Gastroesophageal sphincter (tissue), 3 donors: ENCODE results near the gene QPRT.
"Not testable (repeated sequence)": the region's sequence is repeated elsewhere in the genome, so short reads cannot be mapped to it uniquely, and the experiment has no call there.

Experiments used
- EP300 ChIP-seq: sonication (generic); formaldehyde crosslinking; IDR thresholded peaks from one replicate; pipeline ENCODE4 v1.6.1; 2017; ENCODE audit warnings: antibody characterized with exemption, mild to moderate bottlenecking
- POLR2A ChIP-seq, 2 donors: fragments of 450-650 bp; IDR thresholded peaks; one replicate each; pipeline ENCODE4 v1.6.1; 2017; ENCODE audit warnings: antibody characterized with exemption in 2 of 2, mild to moderate bottlenecking in 2 of 2, moderate library complexity in 1 of 2
- TF ChIP-seq, protein P1 (sequence below), 4 experiments: fragments of 200-600 bp in 2 of 4; fragments of 450-650 bp in 2 of 4; sonication (generic) in 1 of 4; IDR thresholded peaks; one replicate each; pipeline ENCODE4 v1.5.1; 2017 to 2019; ENCODE audit warnings: antibody characterized with exemption in 4 of 4, mild to moderate bottlenecking in 2 of 4, moderate library complexity in 2 of 4

DNA sequence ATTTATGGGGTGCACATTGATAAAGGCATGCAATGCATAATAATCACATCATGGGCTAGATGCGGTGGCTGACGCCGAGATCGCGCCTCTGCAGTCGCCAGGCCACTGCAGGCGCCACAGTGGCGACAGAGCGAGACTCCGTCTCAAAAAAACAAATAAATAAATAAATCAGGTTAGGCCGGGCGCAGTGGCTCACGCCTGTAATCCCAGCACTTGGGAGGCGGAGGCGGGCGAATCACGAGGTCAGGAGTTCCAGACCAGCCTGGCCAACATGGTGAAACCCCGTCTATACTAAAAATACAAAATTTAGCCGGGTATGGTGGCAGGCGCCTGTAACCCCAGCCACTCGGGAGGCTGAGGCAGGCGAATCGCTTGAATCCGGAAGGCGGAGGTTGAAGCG is 13.6 kb downstream of the QPRT start:
- TF ChIP-seq, protein P1, sequence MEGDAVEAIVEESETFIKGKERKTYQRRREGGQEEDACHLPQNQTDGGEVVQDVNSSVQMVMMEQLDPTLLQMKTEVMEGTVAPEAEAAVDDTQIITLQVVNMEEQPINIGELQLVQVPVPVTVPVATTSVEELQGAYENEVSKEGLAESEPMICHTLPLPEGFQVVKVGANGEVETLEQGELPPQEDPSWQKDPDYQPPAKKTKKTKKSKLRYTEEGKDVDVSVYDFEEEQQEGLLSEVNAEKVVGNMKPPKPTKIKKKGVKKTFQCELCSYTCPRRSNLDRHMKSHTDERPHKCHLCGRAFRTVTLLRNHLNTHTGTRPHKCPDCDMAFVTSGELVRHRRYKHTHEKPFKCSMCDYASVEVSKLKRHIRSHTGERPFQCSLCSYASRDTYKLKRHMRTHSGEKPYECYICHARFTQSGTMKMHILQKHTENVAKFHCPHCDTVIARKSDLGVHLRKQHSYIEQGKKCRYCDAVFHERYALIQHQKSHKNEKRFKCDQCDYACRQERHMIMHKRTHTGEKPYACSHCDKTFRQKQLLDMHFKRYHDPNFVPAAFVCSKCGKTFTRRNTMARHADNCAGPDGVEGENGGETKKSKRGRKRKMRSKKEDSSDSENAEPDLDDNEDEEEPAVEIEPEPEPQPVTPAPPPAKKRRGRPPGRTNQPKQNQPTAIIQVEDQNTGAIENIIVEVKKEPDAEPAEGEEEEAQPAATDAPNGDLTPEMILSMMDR (IDR thresholded peaks at IDR 0.05), result not testable (repeated sequence)
- not testable (repeated sequence) for TF ChIP-seq POLR2A (IDR thresholded peaks at IDR 0.05); EP300
